ENCODE data around the gene LCP2.

GRCh38 chr5:170246126-170246870 is 51.3 kb downstream of the LCP2 start:
- TF ChIP-seq CTCF (IDR thresholded peaks at IDR 0.05; ENCODE audit: low read depth, low read length) (no peak), POLR2A (IDR thresholded peaks at IDR 0.05; ENCODE audit: extremely low read depth, insufficient read length) (no peak), MYC (IDR thresholded peaks at IDR 0.05; ENCODE audit: low read depth, low read length) (no peak)

Measured in NB4 (cell line).